ENCODE results near the gene OBSL1.
A peak's percentile ranks its signal among the peaks of the same experiment; 100 is the strongest.

The OBSL1 gene

DNA sequence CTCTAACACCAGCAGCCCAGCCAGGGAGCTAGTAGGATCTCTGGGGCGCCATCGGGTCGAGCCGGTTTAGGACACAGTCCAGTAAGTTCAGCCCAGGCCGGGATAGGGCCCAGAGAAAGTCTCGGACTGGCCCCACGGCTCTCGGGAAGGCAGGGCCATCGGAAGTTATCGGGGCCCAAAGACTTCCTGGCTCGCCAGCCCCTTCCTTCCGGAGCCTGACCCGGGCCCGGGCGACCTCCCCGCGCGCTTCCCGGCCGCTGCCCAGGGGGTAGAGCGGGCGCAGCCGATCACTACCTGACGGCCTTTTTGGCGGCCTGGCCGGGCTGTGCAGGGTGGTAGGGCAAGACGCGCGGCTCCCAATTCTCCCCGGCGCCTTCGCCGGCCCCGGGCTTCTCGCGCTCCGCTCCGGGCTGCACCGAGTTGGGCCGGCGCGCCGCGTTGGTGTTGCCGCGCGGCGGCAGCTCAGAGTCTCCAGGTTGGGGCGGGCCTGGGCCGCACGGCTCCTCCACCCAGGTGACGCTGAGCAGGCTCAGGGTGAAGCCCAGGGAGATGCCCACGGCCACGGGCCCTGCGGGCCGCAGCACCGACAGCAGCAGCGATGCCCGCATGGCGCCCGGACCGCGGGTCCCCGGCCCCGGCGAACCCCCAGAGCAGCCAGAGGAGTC lies 28.3 kb downstream of the OBSL1 start:
- TF ChIP-seq, protein P1, sequence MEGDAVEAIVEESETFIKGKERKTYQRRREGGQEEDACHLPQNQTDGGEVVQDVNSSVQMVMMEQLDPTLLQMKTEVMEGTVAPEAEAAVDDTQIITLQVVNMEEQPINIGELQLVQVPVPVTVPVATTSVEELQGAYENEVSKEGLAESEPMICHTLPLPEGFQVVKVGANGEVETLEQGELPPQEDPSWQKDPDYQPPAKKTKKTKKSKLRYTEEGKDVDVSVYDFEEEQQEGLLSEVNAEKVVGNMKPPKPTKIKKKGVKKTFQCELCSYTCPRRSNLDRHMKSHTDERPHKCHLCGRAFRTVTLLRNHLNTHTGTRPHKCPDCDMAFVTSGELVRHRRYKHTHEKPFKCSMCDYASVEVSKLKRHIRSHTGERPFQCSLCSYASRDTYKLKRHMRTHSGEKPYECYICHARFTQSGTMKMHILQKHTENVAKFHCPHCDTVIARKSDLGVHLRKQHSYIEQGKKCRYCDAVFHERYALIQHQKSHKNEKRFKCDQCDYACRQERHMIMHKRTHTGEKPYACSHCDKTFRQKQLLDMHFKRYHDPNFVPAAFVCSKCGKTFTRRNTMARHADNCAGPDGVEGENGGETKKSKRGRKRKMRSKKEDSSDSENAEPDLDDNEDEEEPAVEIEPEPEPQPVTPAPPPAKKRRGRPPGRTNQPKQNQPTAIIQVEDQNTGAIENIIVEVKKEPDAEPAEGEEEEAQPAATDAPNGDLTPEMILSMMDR (conservative IDR thresholded peaks at IDR 0.05; ENCODE audit: low read length) = no peak
- DNase-seq (ENCODE audit: low read depth) = peak; percentile 25
- H3K4me3 ChIP-seq (ENCODE audit: low read length) = peak overlapping the region; percentile 71

DNA sequence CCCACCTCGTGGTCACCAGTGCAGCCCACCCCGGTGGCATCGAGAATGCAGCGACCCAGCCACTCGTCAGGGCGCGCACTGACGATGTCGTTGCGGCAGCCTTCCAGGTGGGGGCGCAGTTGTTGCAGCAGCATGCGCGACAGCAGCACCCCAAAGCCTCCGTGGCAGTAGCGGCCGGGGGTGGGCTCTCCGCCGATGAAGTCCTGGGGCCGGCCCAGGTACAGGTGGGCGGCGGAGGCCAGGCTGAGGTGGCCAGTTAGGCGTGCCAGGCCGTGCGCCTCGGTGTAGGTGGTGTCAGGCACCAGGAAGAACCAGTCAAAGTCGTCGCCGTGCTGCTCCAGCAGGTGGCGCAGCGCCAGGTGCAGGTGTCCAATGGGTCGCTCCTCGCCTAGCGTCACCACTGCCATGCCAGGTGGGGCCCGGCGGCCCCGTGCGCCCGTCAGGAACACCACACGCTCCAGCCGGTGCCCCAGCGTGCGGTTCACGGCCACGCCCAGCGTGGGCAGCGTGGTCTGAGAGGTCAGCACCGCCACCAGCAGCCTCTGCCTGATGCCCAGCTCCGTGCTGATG lies 29.6 kb downstream of the OBSL1 start:
- DNase-seq (ENCODE audit: low read depth) = peak; percentile 37
- H3K4me3 ChIP-seq (ENCODE audit: low read length) = peak overlapping the region; percentile 71
- TF ChIP-seq, protein P1 (conservative IDR thresholded peaks at IDR 0.05; ENCODE audit: low read length) = peak; percentile 69

DNA sequence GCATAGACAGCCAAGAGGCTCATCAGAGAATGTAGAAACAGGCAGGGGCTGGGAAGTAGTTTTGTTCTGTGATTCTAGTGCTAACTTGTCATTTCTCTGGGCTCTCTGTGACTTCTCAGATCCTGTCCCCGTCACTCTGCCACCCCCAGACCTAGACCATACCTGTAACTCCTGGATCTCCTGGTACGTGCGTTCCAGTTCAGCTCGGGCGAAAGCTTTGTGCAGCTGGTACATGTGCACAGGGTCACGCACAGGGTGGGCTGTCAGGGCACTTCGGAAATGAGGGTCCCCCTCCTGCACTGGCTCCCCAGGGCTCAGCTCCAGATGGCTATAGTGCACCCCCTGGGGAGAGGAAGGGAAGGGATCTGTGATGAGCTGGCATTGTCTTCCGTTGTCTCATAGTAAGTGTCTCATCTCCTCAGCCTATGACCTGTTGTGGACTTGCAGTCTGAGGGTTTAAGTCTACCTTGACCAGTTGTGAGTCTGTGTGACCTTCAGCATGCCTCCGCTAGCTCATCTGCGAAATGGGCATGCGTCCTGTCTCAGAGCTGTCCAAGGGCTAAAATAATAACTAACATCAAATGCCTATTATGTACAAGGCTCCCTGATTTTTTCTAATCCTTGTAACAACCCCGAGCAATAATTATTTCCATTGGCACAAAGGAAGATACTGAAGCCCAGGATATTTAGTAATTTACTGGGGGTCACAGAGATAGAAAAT lies 30.4 kb downstream of the OBSL1 start:
- TF ChIP-seq, protein P1 (conservative IDR thresholded peaks at IDR 0.05; ENCODE audit: low read length) = no peak
- no peak overlapping the region for H3K4me3 ChIP-seq (ENCODE audit: low read length)

DNA sequence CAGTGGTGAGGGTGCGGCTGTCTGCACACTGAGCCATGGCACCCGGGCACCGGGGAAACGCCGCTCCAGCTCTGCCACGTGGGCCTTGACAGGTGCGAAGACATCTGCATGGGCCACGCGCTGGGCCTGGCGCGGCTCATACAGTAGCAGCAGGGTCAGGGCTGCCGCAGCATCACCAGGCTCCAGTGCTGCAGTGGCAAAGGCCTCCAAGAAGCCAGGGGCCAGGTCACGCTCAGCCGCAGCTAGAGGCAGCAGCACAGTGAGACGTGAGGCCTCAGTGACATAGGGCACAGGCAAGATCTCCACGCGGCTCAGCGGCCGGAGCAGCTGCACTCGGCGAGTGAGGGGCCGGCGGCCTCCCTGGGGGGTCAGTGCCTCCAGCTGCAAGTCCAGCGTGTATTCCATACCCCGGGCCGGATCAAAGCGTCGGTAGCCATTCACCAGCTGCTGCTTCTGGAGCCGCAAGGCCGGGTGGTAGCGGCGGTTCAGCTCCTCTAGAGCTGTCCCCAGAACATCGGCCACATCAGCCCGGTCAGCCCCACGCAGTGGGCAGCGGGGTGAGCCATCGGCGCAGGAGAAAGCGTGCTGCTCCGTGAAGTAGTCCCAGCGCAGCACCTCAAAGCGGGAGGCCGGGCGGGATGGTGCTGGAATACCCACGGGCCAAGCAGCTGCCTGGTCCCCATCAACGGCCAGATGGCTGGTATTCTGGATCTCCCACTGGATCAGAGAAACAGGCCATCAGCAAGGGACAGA lies 31.2 kb downstream of the OBSL1 start:
- TF ChIP-seq, protein P1 (conservative IDR thresholded peaks at IDR 0.05; ENCODE audit: low read length) = no peak
- H3K4me3 ChIP-seq (ENCODE audit: low read length) = no peak overlapping the region
- no peak for DNase-seq (ENCODE audit: low read depth)

More for the DNA sequence above, 30.4 kb downstream of the OBSL1 start:
- no peak for DNase-seq (ENCODE audit: low read depth)

DNA sequence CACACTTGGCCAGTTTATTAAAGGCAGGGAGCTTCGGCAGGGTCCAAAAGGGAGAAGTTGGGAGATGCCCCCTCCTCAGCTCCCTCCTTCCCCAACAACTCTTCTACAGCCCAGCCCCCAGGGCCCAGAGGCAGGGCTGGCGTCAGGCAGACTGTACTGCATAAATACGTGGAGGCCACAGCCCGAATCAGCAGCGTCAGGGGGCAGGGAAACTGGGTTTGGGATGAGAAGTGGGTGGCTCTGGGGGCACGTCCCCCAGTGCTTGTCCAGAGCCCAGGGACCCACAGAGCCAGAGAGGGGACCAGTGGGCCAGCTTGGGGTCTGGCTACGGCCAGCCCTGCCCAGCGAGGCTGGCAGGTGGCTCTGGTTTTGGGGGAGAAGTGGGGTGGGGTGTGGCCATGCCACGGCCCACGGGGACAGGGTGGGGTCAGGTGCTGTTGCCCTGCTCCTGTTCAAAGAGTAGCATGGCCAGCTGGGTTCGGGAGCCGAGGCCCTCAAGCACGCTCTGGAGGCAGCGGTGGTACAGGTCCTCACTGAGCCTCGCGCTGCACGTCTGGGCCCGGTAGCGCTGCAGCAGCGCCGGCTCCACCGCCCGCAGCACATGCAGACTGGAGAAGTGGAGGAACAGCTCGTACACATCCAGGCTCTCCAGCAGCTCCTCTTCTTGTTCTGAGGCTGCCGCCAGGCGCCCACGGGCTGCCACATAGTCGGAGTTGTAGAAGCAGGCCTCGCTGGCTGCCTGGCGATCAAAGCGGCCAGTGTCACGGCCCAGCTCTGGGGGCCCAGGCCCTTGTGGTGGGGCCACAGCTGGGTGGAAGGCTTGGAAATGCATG lies 32.2 kb downstream of the OBSL1 start:
- TF ChIP-seq, protein P1 (conservative IDR thresholded peaks at IDR 0.05; ENCODE audit: low read length) = no peak
- H3K4me3 ChIP-seq (ENCODE audit: low read length) = no peak overlapping the region
- no peak for DNase-seq (ENCODE audit: low read depth)

DNA sequence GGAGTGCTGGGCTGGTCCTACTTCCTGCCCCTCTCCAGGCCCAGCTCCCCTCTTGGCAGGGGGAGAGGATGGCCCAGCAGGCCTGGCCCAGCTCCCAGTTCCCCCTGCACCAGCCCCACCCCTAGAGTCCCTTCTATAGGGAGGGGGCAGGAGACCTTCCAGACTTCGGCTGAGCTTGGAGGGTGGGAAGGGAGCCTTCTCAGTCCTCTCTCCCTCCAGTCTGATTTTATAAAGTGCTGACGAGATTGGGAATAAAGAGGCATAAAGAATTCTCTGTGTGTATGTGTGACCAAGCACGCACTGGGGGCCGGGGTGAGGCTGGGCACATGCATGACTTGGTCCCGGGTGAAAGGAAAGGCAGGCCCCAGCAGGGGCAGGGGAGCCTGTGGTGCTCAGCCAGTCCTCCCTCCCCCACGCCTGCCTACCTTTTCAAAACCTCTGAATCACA lies 32.8 kb downstream of the OBSL1 start:
- no peak overlapping the region for H3K4me3 ChIP-seq (ENCODE audit: low read length)
- TF ChIP-seq, protein P1 (conservative IDR thresholded peaks at IDR 0.05; ENCODE audit: low read length) = no peak
- no peak for DNase-seq (ENCODE audit: low read depth)

Measured in AG10803 (cell line).